Activated CD4-positive, alpha-beta T cell treated with anti-CD3 and anti-CD28 coated beads, Interleukin-2, amount 10 ng/mL, durations not matched to agents 7 days and 5 days (primary cell): ENCODE data around the gene CD72. TPM values are rescaled to one million over a fixed set of nuclear protein-coding genes. Genes with fewer than 3 reads are reported as not detected.
A peak's percentile ranks its signal among the peaks of the same experiment; 100 is the strongest.
"Not testable (repeated sequence)": the region's sequence is repeated elsewhere in the genome, so short reads cannot be mapped to it uniquely, and the experiment has no call there.

Experiments used
- CTCF ChIA-PET: fragments of 350-600 bp; sonication (Branson Sonifier 250); formaldehyde crosslinking; loops from one replicate; lab custom pipeline; 2021; ENCODE audit warnings: antibody characterized with exemption; lab: Charles Lee
- POLR2A ChIA-PET: fragments of 350-600 bp; sonication (Branson Sonifier 250); formaldehyde crosslinking; loops from one replicate; lab custom pipeline; 2021; ENCODE audit warnings: antibody characterized with exemption; lab: Charles Lee
- DNase-seq: peaks from one replicate; pipeline ENCODE4 v3.0.0-alpha.2; 2020
- H3K27ac Mint-ChIP-seq: one replicate; pipeline ENCODE4 v1.8.0; 2021; ENCODE audit warnings: mild to moderate bottlenecking, moderate library complexity, mixed read lengths
- H3K27me3 Mint-ChIP-seq: one replicate; pipeline ENCODE4 v1.8.0; 2021; ENCODE audit warnings: mixed read lengths
- H3K36me3 Mint-ChIP-seq: one replicate; pipeline ENCODE4 v1.8.0; 2021; ENCODE audit warnings: low read depth, mixed read lengths
- H3K4me1 Mint-ChIP-seq: one replicate; pipeline ENCODE4 v1.8.0; 2021; ENCODE audit warnings: mixed read lengths
- H3K4me3 Mint-ChIP-seq: one replicate; pipeline ENCODE4 v1.8.0; 2021; ENCODE audit warnings: mild to moderate bottlenecking, moderate library complexity, mixed read lengths
- H3K9me3 Mint-ChIP-seq: one replicate; pipeline ENCODE4 v1.8.0; 2021; ENCODE audit warnings: mixed read lengths
- total RNA-seq, 2 experiments: library from RNA; stranded (reverse); gene quantifications; one replicate each; pipeline ENCODE4 v1.2.3, GENCODE V29; 2021

CD72 gene
- total RNA-seq, 2 experiments from 2014 or later, result 5.4 to 7.1 TPM

- H3K4me1 Mint-ChIP-seq, result peaks cover 41% of the 10 kb centered on the region
- H3K36me3 Mint-ChIP-seq, result peaks cover 20% of the 10 kb centered on the region
- H3K9me3 Mint-ChIP-seq, result peaks cover 5% of the 10 kb centered on the region
- no peak overlapping the region for H3K4me3 Mint-ChIP-seq
- ChIA-PET CTCF (interaction anchor here (0.8 to 2.4 kb wide), 5 partner anchors 12 to 24 kb away, joined by 3 to 5 read pairs (median 4); partner anchors contain the start of genes CCDC107 and RMRP), POLR2A (no interaction called here)
- DNase-seq, result no peak
- H3K27me3 Mint-ChIP-seq, result no peaks in the 10 kb centered on the region
- no peak overlapping the region for H3K27ac Mint-ChIP-seq
Measured at GRCh38 chr9:35635730-35636129, 17.5 kb upstream of the CD72 start.

DNA sequence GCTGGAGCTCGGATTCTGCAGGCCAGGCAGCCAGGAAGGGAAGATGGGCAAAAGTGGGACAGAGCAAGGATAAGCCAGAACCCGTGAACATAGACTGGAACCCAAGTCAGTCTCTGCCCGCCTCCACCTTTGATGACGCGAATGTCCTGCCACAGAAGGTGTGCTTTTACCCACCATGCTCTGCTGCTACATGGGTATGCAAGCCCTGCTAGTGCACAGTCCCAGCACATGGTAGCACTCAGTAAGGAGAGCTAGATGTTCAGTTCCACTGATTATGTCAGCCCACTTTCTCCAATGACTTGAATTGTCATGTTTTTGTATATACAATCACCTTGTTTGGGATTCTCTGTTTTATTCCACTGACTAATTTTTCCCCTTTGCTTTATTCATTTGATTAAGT lies 11.4 kb upstream of the CD72 start:
- H3K4me1 Mint-ChIP-seq, result no peaks in the 10 kb centered on the region
- POLR2A ChIA-PET, result no interaction called here
- no peak overlapping the region for H3K27ac Mint-ChIP-seq
- H3K9me3 Mint-ChIP-seq, result no peaks in the 10 kb centered on the region
- H3K36me3 Mint-ChIP-seq, result no peaks in the 10 kb centered on the region
- H3K27me3 Mint-ChIP-seq, result no peaks in the 10 kb centered on the region
- no peak overlapping the region for H3K4me3 Mint-ChIP-seq
- CTCF ChIA-PET, result interaction anchor here (0.6 to 10.9 kb wide), 7 partner anchors 9 to 103 kb away, joined by 3 to 98 read pairs (median 5); partner anchors contain the start of genes CD72, CREB3, SIT1 and TLN1
- DNase-seq, result no peak

DNA sequence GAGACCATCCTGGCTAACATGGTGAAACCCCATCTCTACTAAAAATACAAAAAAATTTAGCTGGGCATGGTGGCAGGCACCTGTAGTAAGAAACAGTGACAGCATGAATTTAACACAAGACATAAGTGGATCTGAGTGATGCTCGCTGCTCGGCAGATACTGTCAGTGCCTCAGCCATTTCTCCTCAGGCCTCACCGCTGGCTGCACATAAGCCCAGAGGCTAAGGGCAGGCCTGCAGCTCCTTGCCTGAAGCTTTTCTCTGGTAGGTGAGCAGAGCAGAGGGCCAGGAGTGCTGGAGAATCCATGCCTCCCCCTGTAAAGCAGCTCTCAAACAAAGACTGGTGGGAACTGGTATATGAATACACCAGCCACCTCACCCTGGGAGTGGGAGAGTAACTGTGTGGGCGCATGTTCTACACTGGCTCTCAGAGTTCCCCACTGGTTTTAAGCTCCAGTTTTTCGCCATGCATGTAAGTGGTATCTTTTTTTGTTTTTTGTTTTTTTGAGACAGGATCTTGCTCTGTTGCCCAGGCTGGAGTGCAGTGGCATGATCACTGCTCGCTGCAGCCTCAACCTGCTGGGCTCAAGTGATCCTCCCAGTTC lies 10.3 kb upstream of the CD72 start:
- POLR2A ChIA-PET, result no interaction called here
- H3K4me1 Mint-ChIP-seq, result no peaks in the 10 kb centered on the region
- no peaks in the 10 kb centered on the region for H3K36me3 Mint-ChIP-seq
- DNase-seq, result no peak
- CTCF ChIA-PET, result interaction anchor here (1.2 to 10.9 kb wide), 6 partner anchors 9 to 104 kb away, joined by 3 to 98 read pairs (median 8); partner anchors contain the start of genes CD72, CREB3, SIT1 and TLN1
- H3K9me3 Mint-ChIP-seq, result no peaks in the 10 kb centered on the region
- H3K4me3 Mint-ChIP-seq, result no peak overlapping the region
- no peaks in the 10 kb centered on the region for H3K27me3 Mint-ChIP-seq
- H3K27ac Mint-ChIP-seq, result no peak overlapping the region

GRCh38 chr9:35627575-35627974 lies 9.4 kb upstream of the CD72 start:
- DNase-seq, result no peak
- Mint-ChIP-seq H3K4me3 (no peak overlapping the region), H3K36me3 (no peaks in the 10 kb centered on the region), H3K27ac (no peak overlapping the region), H3K4me1 (no peaks in the 10 kb centered on the region), H3K27me3 (no peaks in the 10 kb centered on the region), H3K9me3 (no peaks in the 10 kb centered on the region)
- POLR2A ChIA-PET, result interaction anchor here (0.6 kb wide), 1 partner anchor 58 kb away, joined by 3 read pairs; no protein-coding TSS in a partner anchor
- CTCF ChIA-PET, result interaction anchor here (1.8 to 10.9 kb wide), 4 partner anchors 13 to 22 kb away, joined by 5 to 98 read pairs (median 20); partner anchors contain the start of genes CD72 and SIT1

DNA sequence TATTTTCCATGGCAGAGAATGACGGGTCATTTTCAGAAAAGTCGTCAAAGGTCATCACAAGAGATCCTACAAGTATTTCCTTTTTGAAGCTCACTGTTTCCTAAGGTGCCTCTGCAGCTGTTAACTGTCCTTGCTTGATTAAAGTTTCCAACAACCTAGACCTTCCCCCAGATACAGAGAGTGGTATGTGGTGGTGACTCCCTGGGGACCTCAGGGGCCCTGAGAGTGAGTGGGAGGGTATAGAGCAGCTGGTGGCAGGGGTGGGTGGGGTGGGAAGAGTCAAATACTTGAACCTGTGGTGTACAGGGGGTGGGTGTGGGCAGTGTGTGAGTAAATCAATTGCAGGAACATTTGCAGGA lies 1.6 kb upstream of the CD72 start:
- Mint-ChIP-seq H3K36me3 (peaks cover 4% of the 10 kb centered on the region), H3K4me3 (no peak overlapping the region), H3K27ac (peak overlapping the region; percentile 85), H3K27me3 (peaks cover 2% of the 10 kb centered on the region), H3K9me3 (no peaks in the 10 kb centered on the region), H3K4me1 (peaks cover 45% of the 10 kb centered on the region)
- DNase-seq, result no peak
- CTCF ChIA-PET, result interaction anchor here (1.0 to 2.6 kb wide), 10 partner anchors 9 to 262 kb away, joined by 3 to 24 read pairs (median 7); partner anchors contain the start of genes CCDC107, RMRP and TESK1
- POLR2A ChIA-PET, result interaction anchor here (0.8 kb wide), 1 partner anchor 31 kb away, joined by 3 read pairs; the partner anchor contains the start of gene SIT1

GRCh38 chr9:35618854-35619799 lies 914 bp upstream of the CD72 start:
- POLR2A ChIA-PET, result interaction anchor here (0.6 kb wide), 1 partner anchor 14 kb away, joined by 8 read pairs; no protein-coding TSS in a partner anchor
- Mint-ChIP-seq H3K27me3 (peaks cover 7% of the 10 kb centered on the region), H3K27ac (peak overlapping the region; percentile 85), H3K36me3 (peaks cover 4% of the 10 kb centered on the region), H3K4me3 (peak overlapping the region; percentile 42), H3K9me3 (no peaks in the 10 kb centered on the region), H3K4me1 (peaks cover 45% of the 10 kb centered on the region)
- peak; percentile 52 for DNase-seq
- CTCF ChIA-PET, result interaction anchor here (1.0 to 8.0 kb wide), 10 partner anchors 9 to 263 kb away, joined by 4 to 98 read pairs (median 8); partner anchors contain the start of gene TESK1

DNA sequence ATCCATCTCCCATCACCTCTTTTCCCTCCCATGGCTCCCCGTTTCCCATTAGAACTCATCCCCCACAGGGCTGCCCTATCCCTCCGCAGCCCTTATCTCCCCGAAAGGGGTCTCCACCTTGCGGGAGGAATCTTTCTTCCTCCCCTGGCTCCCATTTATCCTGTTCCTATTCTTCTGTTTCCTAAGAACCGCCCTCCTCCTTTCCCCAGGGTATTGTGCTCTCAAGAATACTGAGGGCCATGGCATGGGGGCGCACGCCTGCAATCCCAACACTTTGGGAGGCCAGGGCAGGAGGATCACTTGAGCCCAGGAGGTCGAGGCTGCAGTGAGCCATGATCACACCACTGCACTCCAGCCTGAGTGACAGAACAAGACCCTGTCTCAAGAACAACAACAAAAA lies 665 bp downstream of the CD72 start:
- H3K36me3 Mint-ChIP-seq, result peaks cover 4% of the 10 kb centered on the region
- DNase-seq, result no peak
- ChIA-PET POLR2A (no interaction called here), CTCF (interaction anchor here (1.1 to 10.5 kb wide), 6 partner anchors 9 to 110 kb away, joined by 3 to 98 read pairs (median 16); partner anchors contain the start of genes SIT1 and TESK1)
- H3K4me1 Mint-ChIP-seq, result peaks cover 45% of the 10 kb centered on the region
- peak overlapping the region; percentile 75 for H3K4me3 Mint-ChIP-seq
- peaks cover 11% of the 10 kb centered on the region for H3K27me3 Mint-ChIP-seq
- no peaks in the 10 kb centered on the region for H3K9me3 Mint-ChIP-seq
- peak overlapping the region; percentile 85 for H3K27ac Mint-ChIP-seq

DNA sequence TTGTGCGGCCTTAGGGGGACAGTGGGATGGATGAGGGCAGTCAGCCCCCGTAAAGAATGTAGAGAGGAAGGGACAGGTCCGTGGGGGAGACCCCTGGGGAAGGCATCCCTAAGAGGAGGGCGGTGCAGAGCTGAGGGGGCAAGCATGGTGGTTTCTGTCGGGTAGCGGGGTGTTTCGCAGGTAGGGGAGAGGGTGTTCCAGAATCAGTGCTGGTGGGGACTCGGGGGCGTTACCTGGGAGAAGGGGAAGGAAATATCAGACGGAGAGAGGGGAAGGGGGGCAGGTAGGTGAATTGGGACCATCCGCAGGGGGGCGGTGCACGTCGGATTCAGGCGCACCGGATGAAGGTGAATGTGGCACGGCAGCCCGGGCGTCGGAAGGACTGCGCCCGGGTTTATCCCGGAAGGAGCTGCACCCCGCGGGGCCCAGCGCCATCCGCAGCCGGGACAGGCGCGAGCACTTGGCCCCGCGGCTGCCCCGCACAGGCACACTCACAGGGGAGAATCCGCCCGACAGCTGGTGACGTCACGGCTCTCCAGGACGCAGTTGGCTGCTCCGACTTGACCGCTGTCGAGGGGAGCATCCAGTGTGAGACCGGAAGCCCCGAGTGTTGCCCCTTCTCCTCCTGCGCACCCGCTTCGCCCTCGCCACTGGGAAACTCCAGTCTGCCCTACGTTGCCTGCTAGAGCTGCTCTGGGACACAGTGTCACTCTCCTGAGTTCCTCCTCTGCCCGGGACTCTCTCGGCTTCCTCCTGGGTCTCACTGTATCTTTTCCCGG lies 1.3 kb downstream of the CD72 start:
- H3K4me3 Mint-ChIP-seq, result peak overlapping the region; percentile 75
- H3K9me3 Mint-ChIP-seq, result no peaks in the 10 kb centered on the region
- DNase-seq, result peak; percentile 65
- POLR2A ChIA-PET, result interaction anchor here (0.6 kb wide), 1 partner anchor 110 kb away, joined by 3 read pairs; no protein-coding TSS in a partner anchor
- peaks cover 4% of the 10 kb centered on the region for H3K36me3 Mint-ChIP-seq
- CTCF ChIA-PET, result interaction anchor here (1.1 to 10.5 kb wide), 6 partner anchors 8 to 111 kb away, joined by 3 to 98 read pairs (median 16); partner anchors contain the start of genes SIT1 and TESK1
- peaks cover 11% of the 10 kb centered on the region for H3K27me3 Mint-ChIP-seq
- peak overlapping the region; percentile 85 for H3K27ac Mint-ChIP-seq
- H3K4me1 Mint-ChIP-seq, result peaks cover 45% of the 10 kb centered on the region

GRCh38 chr9:35615981-35616680 lies 2.1 kb downstream of the CD72 start:
- peaks cover 11% of the 10 kb centered on the region for H3K27me3 Mint-ChIP-seq
- peak overlapping the region; percentile 85 for H3K27ac Mint-ChIP-seq
- ChIA-PET CTCF (interaction anchor here (1.1 to 10.5 kb wide), 6 partner anchors 7 to 112 kb away, joined by 3 to 98 read pairs (median 16); partner anchors contain the start of genes SIT1 and TESK1), POLR2A (no interaction called here)
- peak overlapping the region; percentile 75 for H3K4me3 Mint-ChIP-seq
- DNase-seq, result no peak
- H3K4me1 Mint-ChIP-seq, result peaks cover 52% of the 10 kb centered on the region
- peaks cover 4% of the 10 kb centered on the region for H3K36me3 Mint-ChIP-seq
- no peaks in the 10 kb centered on the region for H3K9me3 Mint-ChIP-seq

- Mint-ChIP-seq H3K4me1 (peaks cover 26% of the 10 kb centered on the region), H3K27ac (no peak overlapping the region), H3K9me3 (no peaks in the 10 kb centered on the region), H3K4me3 (no peak overlapping the region), H3K27me3 (peaks cover 11% of the 10 kb centered on the region), H3K36me3 (peaks cover 7% of the 10 kb centered on the region)
- DNase-seq, result no peak
- CTCF ChIA-PET, result interaction anchor here (0.6 to 10.5 kb wide), 11 partner anchors 8 to 263 kb away, joined by 3 to 98 read pairs (median 4); partner anchors contain the start of genes ARHGEF39, CCDC107, RMRP and SIT1
- POLR2A ChIA-PET, result no interaction called here
Measured at GRCh38 chr9:35612843-35613242, 5.4 kb downstream of the CD72 start.

GRCh38 chr9:35612066-35612465 lies 6.1 kb downstream of the CD72 start:
- Mint-ChIP-seq H3K4me1 (peaks cover 23% of the 10 kb centered on the region), H3K27me3 (peaks cover 11% of the 10 kb centered on the region)
- DNase-seq, H3K9me3 Mint-ChIP-seq, H3K27ac Mint-ChIP-seq, H3K4me3 Mint-ChIP-seq, POLR2A ChIA-PET, H3K36me3 Mint-ChIP-seq: not testable (repeated sequence)
- CTCF ChIA-PET, result interaction anchor here (0.8 to 10.5 kb wide), 9 partner anchors 16 to 123 kb away, joined by 3 to 98 read pairs (median 4); partner anchors contain the start of genes ARHGEF39, RUSC2 and SIT1
